ENCODE results near the gene HEATR9.

The HEATR9 gene

GRCh38 chr17:35864853-35865252 is 3.8 kb downstream of the HEATR9 start:
- H3K27me3 ChIP-seq = no peaks in the 10 kb centered on the region
- H3K4me3 ChIP-seq (ENCODE audit: low read depth, low read length) = no peak overlapping the region
- 0 out of 2 replicates have a peak, but pooled peaks cover 5% of the 10 kb centered on the region for H3K4me1 ChIP-seq
- no peak for TF ChIP-seq CTCF (IDR thresholded peaks at IDR 0.05; ENCODE audit: low read depth, low read length)
- DNase-seq = no peak
- no peaks in the 10 kb centered on the region for H3K9me3 ChIP-seq
- no peaks in the 10 kb centered on the region for H3K36me3 ChIP-seq

- Histone ChIP-seq H3K27me3 (no peaks in the 10 kb centered on the region), H3K4me3 (ENCODE audit: low read depth, low read length) (no peak overlapping the region), H3K36me3 (no peaks in the 10 kb centered on the region), H3K9me3 (no peaks in the 10 kb centered on the region), H3K4me1 (no peaks in the 10 kb centered on the region)
- no peak for TF ChIP-seq CTCF (IDR thresholded peaks at IDR 0.05; ENCODE audit: low read depth, low read length)
- DNase-seq = no peak
Measured at GRCh38 chr17:35856603-35857002, 12.1 kb downstream of the HEATR9 start.

GRCh38 chr17:35855965-35856364 is 12.7 kb downstream of the HEATR9 start:
- Histone ChIP-seq H3K36me3 (peaks cover 4% of the 10 kb centered on the region; the same call in 1 of the 2 replicates), H3K4me1 (no peaks in the 10 kb centered on the region), H3K4me3 (ENCODE audit: low read depth, low read length) (no peak overlapping the region), H3K9me3 (no peaks in the 10 kb centered on the region), H3K27me3 (no peaks in the 10 kb centered on the region)
- no peak for TF ChIP-seq CTCF (IDR thresholded peaks at IDR 0.05; ENCODE audit: low read depth, low read length)
- no peak for DNase-seq

- peak; percentile 66 for DNase-seq
- H3K36me3 ChIP-seq = peaks cover 60% of the 10 kb centered on the region
- H3K27me3 ChIP-seq = no peaks in the 10 kb centered on the region
- no peaks in the 10 kb centered on the region for H3K9me3 ChIP-seq
- TF ChIP-seq CTCF (IDR thresholded peaks at IDR 0.05; ENCODE audit: low read depth, low read length) = peak; percentile 87
- H3K4me1 ChIP-seq = no peaks in the 10 kb centered on the region; the same call in 1 of the 2 replicates
- no peak overlapping the region for H3K4me3 ChIP-seq (ENCODE audit: low read depth, low read length)
Measured at GRCh38 chr17:35849469-35850348, 19.0 kb downstream of the HEATR9 start.

- DNase-seq = no peak
- no peak overlapping the region for H3K4me3 ChIP-seq (ENCODE audit: low read depth, low read length)
- no peaks in the 10 kb centered on the region for H3K9me3 ChIP-seq
- no peak for TF ChIP-seq CTCF (IDR thresholded peaks at IDR 0.05; ENCODE audit: low read depth, low read length)
- no peaks in the 10 kb centered on the region; the same call in 1 of the 2 replicates for H3K4me1 ChIP-seq
- H3K36me3 ChIP-seq = peaks cover 79% of the 10 kb centered on the region
- no peaks in the 10 kb centered on the region for H3K27me3 ChIP-seq
Measured at GRCh38 chr17:35847633-35848373, 20.9 kb downstream of the HEATR9 start.
